K562 (cell line): ENCODE results near the gene BST1. TPM values are rescaled to one million over a fixed set of nuclear protein-coding genes. Genes with fewer than 3 reads are reported as not detected.

Experiments used
- EWSR1 ChIP-seq: fragments of 450-650 bp; IDR thresholded peaks from 2 replicates; pipeline ENCODE4 v1.6.1; 2018; ENCODE audit warnings: borderline replicate concordance, mild to moderate bottlenecking, low read depth, moderate library complexity; ENCODE audit not compliant: partially characterized antibody
- MGA ChIP-seq: fragments of 450-650 bp; IDR thresholded peaks from 2 replicates; pipeline ENCODE4 v1.6.1; 2016; ENCODE audit warnings: mild to moderate bottlenecking, moderate library complexity
- NFE2L1 ChIP-seq: fragments of 450-650 bp; IDR thresholded peaks from 2 replicates; pipeline ENCODE4 v1.6.1; 2016; ENCODE audit warnings: missing genetic modification characterization, low read depth, mild to moderate bottlenecking, missing compliant biosample characterization, moderate library complexity, borderline replicate concordance
- PML ChIP-seq: IDR thresholded peaks from 2 replicates; pipeline ENCODE4 v1.6.1; 2012; ENCODE audit warnings: low read length, inconsistent platforms
- RNF219 ChIP-seq: fragments of 250-450 bp; sonication (Bioruptor Pico); IDR thresholded peaks from 2 replicates; pipeline ENCODE4 v1.5.0; 2022; ENCODE audit warnings: mild to moderate bottlenecking
- STAT5B ChIP-seq: fragments of 250-450 bp; sonication (Bioruptor Pico); IDR thresholded peaks from 2 replicates; pipeline ENCODE4 v1.8.0; 2021; ENCODE audit warnings: mild to moderate bottlenecking, inconsistent platforms
- ZNF592 ChIP-seq: fragments of 450-650 bp; IDR thresholded peaks from 2 replicates; pipeline ENCODE4 v1.6.1; 2017; ENCODE audit warnings: antibody characterized with exemption, mild to moderate bottlenecking
- ZNF75A ChIP-seq: fragments of 450-650 bp; formaldehyde crosslinking; IDR thresholded peaks from 2 replicates; pipeline ENCODE4 v1.4.0; 2020; ENCODE audit warnings: mild to moderate bottlenecking
- polyA plus RNA-seq, 8 experiments: library from polyadenylated mRNA; depleted of rRNA in 4 of 8; stranded (reverse) in 5 of 8; unstranded in 3 of 8; fragments of >200 nt; fragmentation: Nextera tagmentation in 2 of 8; fragmentation: Illumina TruSeq in 1 of 8; extraction: Ambion mirVana in 2 of 8; extraction: Trizol in 1 of 8; gene quantifications; 2 replicates each; pipeline versions ENCODE4 v1.2.1 to v1.2.3, GENCODE V29; 2011 to 2014; ENCODE audit warnings: inconsistent platforms in 1 of 8, missing spikeins in 1 of 8
- total RNA-seq, 7 experiments: library from RNA; depleted of rRNA in 6 of 7; stranded (reverse); fragments of >200 nt in 6 of 7; fragmentation: Illumina TruSeq in 2 of 7; extraction: Trizol in 2 of 7; gene quantifications; 2 replicates each; pipeline versions ENCODE4 v1.2.1 to v1.2.3, GENCODE V29; 2011 to 2021; ENCODE audit warnings: low replicate concordance in 1 of 7

The BST1 gene
- total and polyA plus RNA-seq, 9 of the 15 experiments (the other 6 are each of a cell fraction or from before 2014, with no cell fraction given): 0.04 to 0.38 (median 0.07) TPM; not detected in 6

GRCh38 chr4:15655223-15656037, 47.4 kb upstream of the BST1 start, which contains the start of gene FBXL5 (continued):
- TF ChIP-seq NFE2L1 (tag) (no peak), MGA (peak; percentile 95), ZNF592 (peak; percentile 97), EWSR1 (no peak), RNF219 (no peak), STAT5B (no peak), PML (no peak), ZNF75A (CRISPR knock-in tag) (no peak)
